Stimulated activated CD8-positive, alpha-beta memory T cell treated with anti-CD3 and anti-CD28 coated beads, Interleukin-15, amount 100 ng/mL, for 48 hours (primary cell): ENCODE results near the gene FAM9C.
"Not testable (repeated sequence)": the region's sequence is repeated elsewhere in the genome, so short reads cannot be mapped to it uniquely, and the experiment has no call there.

Experiments
- DNase-seq, 2 donors: peaks; one replicate each; pipeline ENCODE4 v3.0.0-alpha.2; 2020; ENCODE audit warnings: low read depth in 2 of 2

FAM9C gene

GRCh38 chrX:13076176-13076961 lies 31.9 kb upstream of the FAM9C start:
- DNase-seq: no peak

GRCh38 chrX:13074297-13075262 lies 30.2 kb upstream of the FAM9C start:
- no peak for DNase-seq

GRCh38 chrX:13069771-13070416 lies 25.5 kb upstream of the FAM9C start:
- no peak for DNase-seq

GRCh38 chrX:13068651-13069050 lies 24.2 kb upstream of the FAM9C start:
- DNase-seq: no peak

GRCh38 chrX:13067773-13068172 lies 23.4 kb upstream of the FAM9C start:
- DNase-seq: no peak

GRCh38 chrX:13066391-13066790 lies 22.0 kb upstream of the FAM9C start:
- no peak for DNase-seq

GRCh38 chrX:13064599-13065143 lies 20.3 kb upstream of the FAM9C start:
- DNase-seq: no peak

GRCh38 chrX:13063124-13063523 lies 18.7 kb upstream of the FAM9C start:
- not testable (repeated sequence) for DNase-seq

GRCh38 chrX:13062331-13062730 lies 17.9 kb upstream of the FAM9C start:
- not testable (repeated sequence) for DNase-seq

- not testable (repeated sequence) for DNase-seq
Observed at GRCh38 chrX:13061215-13061708, 16.8 kb upstream of the FAM9C start.

- DNase-seq: no peak
Observed at GRCh38 chrX:13059637-13060499, 15.4 kb upstream of the FAM9C start.

GRCh38 chrX:13055486-13055885 lies 11.1 kb upstream of the FAM9C start:
- DNase-seq: no peak

- no peak for DNase-seq
Observed at GRCh38 chrX:13053171-13053570, 8.8 kb upstream of the FAM9C start.

GRCh38 chrX:13051529-13052172 lies 7.2 kb upstream of the FAM9C start:
- no peak for DNase-seq

GRCh38 chrX:13051167-13051528 lies 6.7 kb upstream of the FAM9C start:
- DNase-seq: no peak

GRCh38 chrX:13050151-13050550 lies 5.7 kb upstream of the FAM9C start:
- DNase-seq: no peak

- DNase-seq: no peak
Observed at GRCh38 chrX:13048280-13048679, 3.9 kb upstream of the FAM9C start.

- DNase-seq: no peak
Observed at GRCh38 chrX:13047759-13048158, 3.3 kb upstream of the FAM9C start.

GRCh38 chrX:13046141-13046855 lies 1.9 kb upstream of the FAM9C start:
- no peak for DNase-seq

GRCh38 chrX:13043938-13044337 lies 482 bp downstream of the FAM9C start:
- DNase-seq: no peak
